Right lobe of liver (tissue), 4 donors: ENCODE data around the gene CIB2.

ENCODE experiments used
- POLR2A ChIP-seq: fragments of 450-650 bp; IDR thresholded peaks from one replicate; pipeline ENCODE4 v1.6.1; 2017; ENCODE audit warnings: antibody characterized with exemption, mild to moderate bottlenecking
- TF ChIP-seq, protein P1 (sequence below), 4 donors: fragments of 200-600 bp in 3 of 4; fragments of 450-650 bp in 1 of 4; IDR thresholded peaks; one replicate each; pipeline versions ENCODE4 v1.5.1 to v1.8.0; 2016 to 2022; ENCODE audit warnings: antibody characterized with exemption in 4 of 4, mild to moderate bottlenecking in 2 of 4
- donor health status: DM: no; HTN: no; CAD: no.
- donor health status: DM: no; HTN: no; CAD: no.
- donor health status: DM: no; HTN: yes; CAD: no.

DNA sequence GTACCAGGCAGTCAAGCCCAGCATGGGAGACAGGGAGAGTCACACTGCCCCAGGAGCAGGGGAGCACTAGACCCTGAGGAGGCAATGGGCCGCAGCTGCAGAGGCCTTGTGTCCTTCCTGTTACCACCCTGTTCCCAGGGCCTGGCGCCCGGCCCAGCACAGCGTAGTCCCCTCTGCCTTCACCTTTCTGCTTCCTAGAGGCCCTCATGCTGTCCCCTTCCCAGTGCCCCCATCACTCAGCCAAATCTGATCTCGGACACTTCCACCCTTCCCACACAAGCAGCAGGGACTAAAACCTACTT, 46.8 kb downstream of the CIB2 start:
- no peak for TF ChIP-seq POLR2A
- TF ChIP-seq, protein P1, sequence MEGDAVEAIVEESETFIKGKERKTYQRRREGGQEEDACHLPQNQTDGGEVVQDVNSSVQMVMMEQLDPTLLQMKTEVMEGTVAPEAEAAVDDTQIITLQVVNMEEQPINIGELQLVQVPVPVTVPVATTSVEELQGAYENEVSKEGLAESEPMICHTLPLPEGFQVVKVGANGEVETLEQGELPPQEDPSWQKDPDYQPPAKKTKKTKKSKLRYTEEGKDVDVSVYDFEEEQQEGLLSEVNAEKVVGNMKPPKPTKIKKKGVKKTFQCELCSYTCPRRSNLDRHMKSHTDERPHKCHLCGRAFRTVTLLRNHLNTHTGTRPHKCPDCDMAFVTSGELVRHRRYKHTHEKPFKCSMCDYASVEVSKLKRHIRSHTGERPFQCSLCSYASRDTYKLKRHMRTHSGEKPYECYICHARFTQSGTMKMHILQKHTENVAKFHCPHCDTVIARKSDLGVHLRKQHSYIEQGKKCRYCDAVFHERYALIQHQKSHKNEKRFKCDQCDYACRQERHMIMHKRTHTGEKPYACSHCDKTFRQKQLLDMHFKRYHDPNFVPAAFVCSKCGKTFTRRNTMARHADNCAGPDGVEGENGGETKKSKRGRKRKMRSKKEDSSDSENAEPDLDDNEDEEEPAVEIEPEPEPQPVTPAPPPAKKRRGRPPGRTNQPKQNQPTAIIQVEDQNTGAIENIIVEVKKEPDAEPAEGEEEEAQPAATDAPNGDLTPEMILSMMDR (IDR thresholded peaks at IDR 0.05), result no peak
